Measurements from ENCODE around the gene SYT13.

SYT13 gene

GRCh38 chr11:45322111-45322705 lies 36.1 kb upstream of the SYT13 start:
- in situ Hi-C loops (cut with MboI; ENCODE audit: low pct_unique_long_range_greater_than_20kb, low sequenced_read_pairs, unreplicated experiment) = loop anchor here (25.0 kb wide), 1 partner anchor 385 kb away; no protein-coding TSS in a partner anchor
- no peak for DNase-seq (ENCODE audit: low spot score)
- no peak for TF ChIP-seq CTCF (IDR thresholded peaks at IDR 0.05; ENCODE audit: extremely low read depth, insufficient read depth, missing control alignments)

GRCh38 chr11:45321669-45322068 lies 35.5 kb upstream of the SYT13 start:
- DNase-seq (ENCODE audit: low spot score) = no peak
- in situ Hi-C loops (cut with MboI; ENCODE audit: low pct_unique_long_range_greater_than_20kb, low sequenced_read_pairs, unreplicated experiment) = loop anchor here (25.0 kb wide), 1 partner anchor 384 kb away; no protein-coding TSS in a partner anchor
- no peak for TF ChIP-seq CTCF (IDR thresholded peaks at IDR 0.05; ENCODE audit: extremely low read depth, insufficient read depth, missing control alignments)

- no peak for DNase-seq (ENCODE audit: low spot score)
- no peak for TF ChIP-seq CTCF (IDR thresholded peaks at IDR 0.05; ENCODE audit: extremely low read depth, insufficient read depth, missing control alignments)
- in situ Hi-C loops (cut with MboI; ENCODE audit: low pct_unique_long_range_greater_than_20kb, low sequenced_read_pairs, unreplicated experiment) = loop anchor here (25.0 kb wide), 1 partner anchor 384 kb away; no protein-coding TSS in a partner anchor
These were observed 35.0 kb upstream of the SYT13 start for GRCh38 chr11:45321031-45321595.

GRCh38 chr11:45320371-45320770 lies 34.2 kb upstream of the SYT13 start:
- in situ Hi-C loops (cut with MboI; ENCODE audit: low pct_unique_long_range_greater_than_20kb, low sequenced_read_pairs, unreplicated experiment) = loop anchor here (25.0 kb wide), 1 partner anchor 383 kb away; no protein-coding TSS in a partner anchor
- no peak for TF ChIP-seq CTCF (IDR thresholded peaks at IDR 0.05; ENCODE audit: extremely low read depth, insufficient read depth, missing control alignments)
- DNase-seq (ENCODE audit: low spot score) = no peak

GRCh38 chr11:45319077-45319476 lies 32.9 kb upstream of the SYT13 start:
- in situ Hi-C loops (cut with MboI; ENCODE audit: low pct_unique_long_range_greater_than_20kb, low sequenced_read_pairs, unreplicated experiment) = loop anchor here (25.0 kb wide), 1 partner anchor 382 kb away; no protein-coding TSS in a partner anchor
- TF ChIP-seq CTCF (IDR thresholded peaks at IDR 0.05; ENCODE audit: extremely low read depth, insufficient read depth, missing control alignments) = no peak
- no peak for DNase-seq (ENCODE audit: low spot score)

- TF ChIP-seq CTCF (IDR thresholded peaks at IDR 0.05; ENCODE audit: extremely low read depth, insufficient read depth, missing control alignments) = no peak
- in situ Hi-C loops (cut with MboI; ENCODE audit: low pct_unique_long_range_greater_than_20kb, low sequenced_read_pairs, unreplicated experiment) = loop anchor here (25.0 kb wide), 1 partner anchor 381 kb away; no protein-coding TSS in a partner anchor
- no peak for DNase-seq (ENCODE audit: low spot score)
These were observed 32.4 kb upstream of the SYT13 start for GRCh38 chr11:45318516-45318915.
